ENCODE results near the gene TP53TG3B. TPM values are rescaled to one million over a fixed set of nuclear protein-coding genes. Genes with fewer than 3 reads are reported as not detected.
A peak's percentile ranks its signal among the peaks of the same experiment; 100 is the strongest.
"Not testable (repeated sequence)": the region's sequence is repeated elsewhere in the genome, so short reads cannot be mapped to it uniquely, and the experiment has no call there.

TP53TG3B gene, protein sequence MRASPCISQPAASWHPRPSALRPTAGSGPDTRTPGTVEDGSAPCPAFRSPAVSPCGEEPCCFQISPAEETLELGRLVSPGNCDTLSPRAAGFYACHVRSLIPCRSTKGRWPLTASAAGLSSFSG
- not detected in 2 replicates for total RNA-seq

DNA sequence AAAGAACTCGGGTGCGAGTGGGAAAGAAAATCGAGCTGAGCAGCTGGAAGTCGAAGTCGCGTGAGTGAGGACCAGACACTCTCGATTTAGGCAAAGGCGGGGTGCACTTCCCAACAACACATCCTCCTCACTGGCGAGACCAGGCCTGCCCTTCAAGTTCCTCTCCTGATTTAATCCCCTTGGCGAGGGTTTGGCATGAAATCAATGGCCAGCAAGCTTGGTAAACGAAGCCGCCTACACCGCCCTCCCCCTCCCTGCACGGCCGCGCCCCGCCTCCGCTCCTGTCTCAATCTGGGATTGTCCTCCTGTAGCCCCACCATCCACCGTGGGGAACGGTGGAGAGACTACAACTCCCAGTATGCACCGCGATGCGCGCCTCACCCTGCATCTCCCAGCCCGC is at the start of gene TP53TG3B:
Gene TP53TG3B, plus strand, starts transcription at position 301 of the 400 bp plus-strand sequence. Its CDS starts 68 bp downstream, at position 369.
- not testable (repeated sequence) for DNase-seq (ENCODE audit: low read depth in 2 of 2)

DNA sequence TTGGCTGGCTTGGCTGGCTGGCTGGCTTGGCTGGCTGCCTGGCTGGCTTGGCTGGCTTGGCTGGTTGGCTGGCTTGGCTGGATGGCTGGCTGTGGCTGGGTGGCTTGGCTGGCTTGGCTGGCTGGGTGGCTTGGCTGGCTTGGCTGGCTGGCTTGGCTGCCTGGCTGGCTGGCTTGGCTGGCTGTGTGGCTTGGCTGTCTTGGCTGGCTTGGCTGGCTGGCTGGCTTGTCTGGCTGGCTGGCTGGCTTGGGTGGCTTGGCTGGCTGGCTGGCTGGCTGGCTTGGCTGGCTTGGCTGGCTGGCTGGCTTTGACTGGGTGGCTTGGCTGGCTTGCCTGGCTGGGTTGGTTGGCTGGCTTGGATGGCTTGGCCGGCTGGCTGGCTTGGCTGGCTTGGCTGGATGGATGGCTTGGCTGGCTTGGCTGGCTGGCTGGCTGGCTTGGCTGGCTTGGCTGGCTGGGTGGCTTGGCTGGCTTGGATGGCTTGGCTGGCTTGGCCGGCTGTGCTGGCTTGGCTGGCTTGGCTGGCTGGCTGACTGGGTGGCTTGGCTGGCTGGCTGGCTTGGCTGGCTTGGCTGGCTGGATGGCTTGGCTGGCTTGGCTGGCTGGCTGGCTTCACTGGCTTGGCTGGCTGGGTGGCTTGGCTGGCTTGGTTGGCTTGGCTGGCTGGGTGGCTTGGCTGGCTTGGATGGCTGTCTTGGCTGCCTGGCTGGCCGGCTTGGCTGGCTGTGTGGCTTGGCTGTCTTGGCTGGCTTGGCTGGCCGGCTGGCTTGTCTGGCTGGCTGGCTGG is 24.2 kb upstream of the TP53TG3B start:
- DNase-seq (ENCODE audit: low read depth in 2 of 2): peak in 1 of 2 donors; percentile 24

DNA sequence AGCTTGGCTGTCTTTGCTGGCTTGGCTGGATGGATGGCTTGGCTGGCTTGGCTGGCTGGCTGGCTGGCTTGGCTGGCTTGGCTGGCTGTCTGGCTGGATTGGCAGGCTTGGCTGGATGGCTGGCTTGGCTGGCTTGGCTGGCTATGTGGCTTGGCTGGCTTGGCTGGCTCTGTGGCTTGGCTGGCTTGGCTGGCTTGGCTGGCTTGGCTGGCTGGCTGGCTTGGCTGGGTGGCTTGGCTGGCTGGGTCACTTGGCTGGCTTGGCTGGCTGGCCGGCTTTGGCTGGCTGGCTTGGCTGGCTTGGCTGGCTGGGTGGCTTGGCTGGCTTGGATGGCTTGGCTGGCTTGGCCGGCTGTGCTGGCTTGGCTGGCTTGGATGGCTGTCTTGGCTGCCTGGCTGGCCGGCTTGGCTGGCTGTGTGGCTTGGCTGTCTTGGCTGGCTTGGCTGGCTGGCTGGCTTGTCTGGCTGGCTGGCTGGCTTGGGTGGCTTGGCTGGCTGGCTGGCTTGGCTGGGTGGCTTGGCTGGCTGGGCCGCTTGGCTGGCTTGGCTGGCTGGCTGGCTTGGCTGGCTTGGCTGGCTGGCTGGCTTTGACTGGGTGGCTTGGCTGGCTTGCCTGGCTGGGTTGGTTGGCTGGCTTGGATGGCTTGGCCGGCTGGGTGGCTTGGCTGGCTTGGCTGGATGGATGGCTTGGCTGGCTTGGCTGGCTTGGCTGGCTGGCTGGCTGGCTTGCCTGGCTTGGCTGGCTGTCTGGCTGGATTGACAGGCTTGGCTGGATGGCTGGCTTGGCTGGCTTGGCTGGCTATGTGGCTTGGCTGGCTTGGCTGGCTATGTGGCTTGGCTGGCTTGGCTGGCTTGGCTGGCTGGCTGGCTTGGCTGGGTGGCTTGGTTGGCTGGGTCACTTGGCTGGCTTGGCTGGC is 22.8 kb upstream of the TP53TG3B start:
- not testable (repeated sequence) for DNase-seq (ENCODE audit: low read depth in 2 of 2)

DNA sequence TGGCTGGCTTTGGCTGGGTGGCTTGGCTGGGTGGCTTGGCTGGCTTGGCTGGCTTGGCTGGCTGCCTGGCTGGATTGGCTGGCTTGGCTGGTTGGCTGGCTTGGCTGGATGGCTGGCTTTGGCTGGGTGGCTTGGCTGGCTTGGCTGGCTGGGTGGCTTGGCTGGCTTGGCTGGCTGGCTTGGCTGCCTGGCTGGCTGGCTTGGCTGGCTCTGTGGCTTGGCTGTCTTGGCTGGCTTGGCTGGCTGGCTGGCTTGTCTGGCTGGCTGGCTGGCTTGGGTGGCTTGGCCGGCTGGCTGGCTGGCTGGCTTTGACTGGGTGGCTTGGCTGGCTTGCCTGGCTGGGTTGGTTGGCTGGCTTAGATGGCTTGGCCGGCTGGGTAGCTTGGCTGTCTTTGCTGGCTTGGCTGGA is 22.1 kb upstream of the TP53TG3B start:
- DNase-seq (ENCODE audit: low read depth in 2 of 2): peak in 1 of 2 donors; percentile 7

DNA sequence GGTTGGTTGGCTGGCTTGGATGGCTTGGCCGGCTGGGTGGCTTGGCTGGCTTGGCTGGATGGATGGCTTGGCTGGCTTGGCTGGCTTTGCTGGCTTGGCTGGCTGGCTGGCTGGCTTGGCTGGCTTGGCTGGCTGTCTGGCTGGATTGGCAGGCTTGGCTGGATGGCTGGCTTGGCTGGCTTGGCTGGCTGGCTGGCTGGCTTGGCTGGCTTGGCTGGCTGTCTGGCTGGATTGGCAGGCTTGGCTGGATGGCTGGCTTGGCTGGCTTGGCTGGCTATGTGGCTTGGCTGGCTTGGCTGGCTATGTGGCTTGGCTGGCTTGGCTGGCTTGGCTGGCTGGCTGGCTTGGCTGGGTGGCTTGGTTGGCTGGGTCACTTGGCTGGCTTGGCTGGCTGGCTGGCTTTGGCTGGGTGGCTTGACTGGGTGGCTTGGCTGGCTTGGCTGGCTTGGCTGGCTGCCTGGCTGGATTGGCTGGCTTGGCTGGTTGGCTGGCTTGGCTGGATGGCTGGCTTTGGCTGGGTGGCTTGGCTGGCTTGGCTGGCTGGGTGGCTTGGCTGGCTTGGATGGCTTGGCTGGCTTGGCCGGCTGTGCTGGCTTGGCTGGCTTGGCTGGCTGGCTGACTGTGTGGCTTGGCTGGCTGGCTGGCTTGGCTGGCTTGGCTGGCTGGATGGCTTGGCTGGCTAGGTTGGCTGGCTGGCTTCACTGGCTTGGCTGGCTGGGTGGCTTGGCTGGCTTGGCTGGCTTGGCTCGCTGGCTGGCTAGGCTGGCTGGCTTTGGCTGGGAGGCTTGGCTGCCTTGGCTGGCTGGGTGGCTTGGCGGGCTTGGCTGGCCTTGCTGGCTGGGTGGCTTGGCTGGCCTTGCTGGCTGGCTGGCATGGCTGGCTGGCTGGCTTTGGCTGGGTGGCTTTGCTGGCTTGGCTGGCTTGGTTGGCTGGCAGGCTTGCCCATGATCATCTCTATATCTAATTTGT is 21.3 kb upstream of the TP53TG3B start:
- DNase-seq (ENCODE audit: low read depth in 2 of 2): peak in 1 of 2 donors; percentile 32

Other genes starting within 250 kb of the TP53TG3B start
- gene TP53TG3C, start 166.6 kb upstream of the TP53TG3B start, total RNA-seq: not detected in 2 replicates
- gene TP53TG3E, start 56.5 kb upstream of the TP53TG3B start, total RNA-seq: not detected in 2 replicates
- gene TP53TG3F, start 98.8 kb downstream of the TP53TG3B start, total RNA-seq: not detected in 2 replicates

Data from lung microvascular endothelial cell (primary cell).